NT2/D1 (cell line): ENCODE results near the gene PAK1.

Experiments
- DNase-seq: peaks from one replicate; pipeline ENCODE4 v3.0.0-alpha.2; 2011; ENCODE audit warnings: low read depth, low spot score
- H3K27me3 ChIP-seq: 2 replicates; pipeline ENCODE4 v1.6.0; 2011; ENCODE audit warnings: mild to moderate bottlenecking; ENCODE audit not compliant: insufficient read length, insufficient read depth
- H3K36me3 ChIP-seq: 2 replicates; pipeline ENCODE4 v1.6.1; 2011; ENCODE audit warnings: mild to moderate bottlenecking, low read length, mixed read lengths; ENCODE audit not compliant: insufficient read depth, insufficient read length
- H3K4me1 ChIP-seq: 2 replicates; pipeline ENCODE4 v1.5.1; 2011; ENCODE audit not compliant: insufficient read depth, insufficient read length
- H3K4me3 ChIP-seq: 2 replicates; pipeline ENCODE4 v1.5.1; 2011; ENCODE audit warnings: low read depth; ENCODE audit not compliant: insufficient read length
- H3K9ac ChIP-seq: 2 replicates; pipeline ENCODE4 v1.6.0; 2011; ENCODE audit warnings: low read depth; ENCODE audit not compliant: insufficient read length
- H3K9me3 ChIP-seq: 2 replicates; pipeline ENCODE4 v1.5.1; 2011; ENCODE audit warnings: mild to moderate bottlenecking, low read length; ENCODE audit not compliant: insufficient read depth
- SUZ12 ChIP-seq: IDR thresholded peaks from 2 replicates; pipeline ENCODE4 v1.6.1; 2011; ENCODE audit not compliant: insufficient read length, insufficient read depth; ENCODE audit errors: extremely low read depth
- YY1 ChIP-seq: IDR thresholded peaks from 2 replicates; pipeline ENCODE4 v1.6.1; 2011; ENCODE audit not compliant: insufficient read length, insufficient read depth
- ZNF274 ChIP-seq: IDR thresholded peaks from 2 replicates; pipeline ENCODE4 v1.6.1; 2011; ENCODE audit warnings: mild to moderate bottlenecking, low read depth, low read length

The PAK1 gene

DNA sequence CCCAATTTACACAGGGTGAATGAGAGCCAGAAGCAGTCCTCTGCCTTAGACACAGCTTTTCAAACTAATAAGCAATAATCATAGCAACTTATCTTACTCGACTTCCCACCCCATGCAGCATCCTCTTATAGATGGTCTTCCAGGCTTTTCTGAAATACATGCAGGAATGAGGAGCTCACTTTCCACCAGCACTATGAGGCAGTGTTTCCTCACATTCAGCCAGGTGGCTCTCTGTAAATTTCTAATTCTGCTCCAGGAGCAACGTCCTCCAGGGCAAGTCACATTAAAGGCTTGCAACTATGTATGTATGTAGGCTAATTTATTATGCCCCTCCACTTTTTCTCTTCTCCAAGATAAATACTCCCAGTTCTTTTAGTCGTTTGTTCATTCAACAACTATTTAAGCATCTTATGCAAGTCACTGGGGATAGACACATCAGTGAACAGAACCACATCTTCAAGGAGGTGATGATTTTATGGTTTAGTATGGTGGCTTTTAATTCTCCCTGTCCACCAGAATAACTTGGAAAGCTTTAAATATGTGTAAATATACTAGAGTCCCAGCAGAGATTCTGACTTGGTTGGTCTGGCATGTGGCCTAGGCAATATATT, 59.9 kb downstream of the PAK1 start:
- no peak overlapping the region for H3K4me3 ChIP-seq
- H3K9me3 ChIP-seq: no peaks in the 10 kb centered on the region
- TF ChIP-seq ZNF274 (no peak), YY1 (no peak), SUZ12 (no peak)
- H3K4me1 ChIP-seq: no peaks in the 10 kb centered on the region
- H3K27me3 ChIP-seq: no peaks in the 10 kb centered on the region
- H3K9ac ChIP-seq: no peak overlapping the region
- DNase-seq: no peak
- H3K36me3 ChIP-seq: no peaks in the 10 kb centered on the region

DNA sequence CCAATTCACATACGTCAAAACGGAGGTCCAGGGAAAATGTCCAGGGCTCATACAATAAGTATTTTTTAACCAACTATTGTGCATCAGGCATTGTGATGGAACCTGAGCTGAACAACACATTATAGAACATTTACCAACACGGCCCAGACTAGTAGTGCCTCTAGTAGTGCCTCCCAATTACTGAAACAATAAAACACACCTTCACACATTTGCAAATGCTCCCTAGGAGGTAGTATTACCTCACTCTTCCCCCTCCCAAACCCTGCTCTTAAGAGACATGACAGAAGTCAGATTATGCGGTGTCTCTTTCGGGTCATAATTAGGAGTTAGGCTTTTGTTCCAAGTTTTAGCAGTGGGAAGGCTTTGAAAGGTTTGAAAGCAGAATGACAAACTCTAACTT, 61.1 kb downstream of the PAK1 start:
- Histone ChIP-seq H3K36me3 (no peaks in the 10 kb centered on the region), H3K9ac (no peak overlapping the region), H3K9me3 (no peaks in the 10 kb centered on the region), H3K4me1 (no peaks in the 10 kb centered on the region), H3K27me3 (no peaks in the 10 kb centered on the region), H3K4me3 (no peak overlapping the region)
- no peak for DNase-seq
- TF ChIP-seq SUZ12 (no peak), YY1 (no peak), ZNF274 (no peak)

DNA sequence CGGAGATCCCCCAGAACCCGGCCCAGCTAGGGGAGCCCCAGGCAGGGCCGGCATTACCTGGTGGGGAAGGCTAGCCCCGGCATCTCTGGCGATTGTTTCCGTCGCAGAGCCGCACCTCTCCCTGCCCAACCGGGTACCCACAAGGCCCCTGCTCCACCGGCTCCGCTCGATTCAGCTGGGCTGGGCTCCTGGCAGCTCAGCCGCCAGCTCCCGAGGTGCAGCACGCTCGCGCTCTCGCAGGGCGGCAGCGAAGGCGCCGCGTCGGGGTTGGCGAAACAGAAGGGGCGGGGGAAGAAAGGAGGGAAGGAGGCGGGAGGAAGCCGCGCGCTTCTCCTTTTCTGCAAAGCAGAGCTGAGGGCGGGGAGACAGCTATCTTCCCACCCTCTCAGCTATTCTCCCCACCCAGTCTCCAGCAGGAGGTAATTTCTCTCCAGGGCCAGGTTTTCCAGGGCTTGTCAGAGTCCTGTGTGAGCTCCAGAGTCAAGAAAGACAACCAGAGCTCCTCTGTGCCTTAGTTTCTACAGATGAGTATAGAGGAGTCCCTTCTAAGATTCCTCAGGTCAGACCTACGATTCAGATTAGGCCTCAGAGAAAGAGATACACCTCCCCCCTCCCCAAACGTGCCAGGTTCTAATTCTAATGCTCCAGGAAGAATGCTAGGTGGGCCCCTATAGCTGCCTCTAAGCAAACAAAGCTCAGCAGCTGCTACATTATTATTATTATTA, 62.0 kb downstream of the PAK1 start:
- Histone ChIP-seq H3K9ac (peak overlapping the region; percentile 88), H3K4me3 (peak overlapping the region; percentile 61), H3K36me3 (no peaks in the 10 kb centered on the region), H3K27me3 (no peaks in the 10 kb centered on the region), H3K9me3 (no peaks in the 10 kb centered on the region), H3K4me1 (no peaks in the 10 kb centered on the region)
- peak; percentile 85 for DNase-seq
- no peak for TF ChIP-seq ZNF274
- no peak for TF ChIP-seq YY1
- no peak for TF ChIP-seq SUZ12

DNA sequence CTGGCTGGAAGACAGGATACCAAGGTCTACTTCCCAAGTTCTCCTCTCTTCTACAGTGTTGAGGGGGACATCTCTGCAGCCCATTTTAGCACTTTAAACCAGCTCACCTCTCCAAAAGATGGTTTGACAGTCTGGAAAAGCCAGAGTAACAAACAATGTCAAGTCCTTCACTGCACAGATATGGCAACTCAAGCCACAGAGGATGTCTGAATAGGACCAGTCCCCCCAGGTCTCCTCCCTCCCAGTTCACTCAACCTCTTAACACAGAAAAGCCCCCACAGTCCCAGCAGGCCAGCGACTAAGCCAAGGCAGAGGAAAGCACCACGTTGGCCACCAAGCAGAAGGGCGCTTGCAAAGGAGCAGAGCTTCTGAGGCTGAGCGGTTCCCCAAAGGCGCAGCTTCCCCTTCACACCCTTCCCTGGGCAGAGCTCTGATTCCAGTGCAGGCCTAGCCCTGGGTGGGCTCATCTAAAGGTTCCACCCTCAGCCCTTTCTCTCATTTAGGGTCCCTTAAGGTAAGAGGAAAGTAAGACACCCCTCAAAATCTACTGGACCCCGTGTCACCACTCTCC, 62.7 kb downstream of the PAK1 start:
- Histone ChIP-seq H3K9ac (peak overlapping the region; percentile 88), H3K9me3 (no peaks in the 10 kb centered on the region), H3K27me3 (no peaks in the 10 kb centered on the region), H3K36me3 (no peaks in the 10 kb centered on the region), H3K4me3 (peak overlapping the region; percentile 61), H3K4me1 (no peaks in the 10 kb centered on the region)
- TF ChIP-seq YY1: no peak
- TF ChIP-seq ZNF274: no peak
- TF ChIP-seq SUZ12: no peak
- no peak for DNase-seq

DNA sequence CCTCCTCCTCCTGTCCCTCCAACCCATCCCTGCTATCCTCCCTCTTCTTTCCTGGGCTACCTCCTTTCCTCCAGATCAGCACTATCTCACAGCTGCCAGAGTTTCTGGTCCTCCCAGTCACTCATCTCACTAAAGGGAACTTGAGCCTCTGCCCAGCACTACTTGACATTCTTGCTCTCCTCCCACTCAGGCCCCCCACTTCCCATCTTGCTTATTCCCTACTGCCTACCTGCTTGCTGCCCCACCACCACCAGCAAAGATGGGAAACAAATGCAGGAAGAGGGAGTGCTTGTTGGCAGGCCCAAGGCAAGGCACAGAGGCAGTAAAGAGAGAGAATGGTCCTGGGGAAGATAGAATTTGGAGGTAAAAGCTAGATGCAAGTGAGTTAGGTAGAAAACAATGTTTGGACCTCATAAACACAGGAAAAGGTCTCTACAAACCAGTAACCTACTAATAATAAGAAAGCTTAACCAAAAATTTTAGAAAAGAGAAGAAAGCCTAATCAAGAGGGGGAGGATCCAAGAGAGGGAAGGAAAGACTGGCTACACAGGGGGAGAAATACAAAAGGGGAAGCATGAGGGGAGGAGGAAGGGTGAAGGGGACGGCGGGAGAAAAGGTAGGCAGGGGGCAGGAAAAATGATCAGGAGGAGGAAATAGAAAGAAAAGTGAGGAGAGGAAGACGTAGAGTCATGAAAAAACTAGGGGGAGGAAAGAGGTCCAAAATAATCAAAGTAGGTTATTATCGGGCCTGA, 63.6 kb downstream of the PAK1 start:
- no peaks in the 10 kb centered on the region for H3K27me3 ChIP-seq
- no peaks in the 10 kb centered on the region for H3K9me3 ChIP-seq
- H3K36me3 ChIP-seq: no peaks in the 10 kb centered on the region
- TF ChIP-seq SUZ12 (no peak), YY1 (no peak), ZNF274 (no peak)
- H3K4me3 ChIP-seq: peak overlapping the region; percentile 61
- no peak for DNase-seq
- H3K9ac ChIP-seq: peak overlapping the region; percentile 88
- no peaks in the 10 kb centered on the region for H3K4me1 ChIP-seq

DNA sequence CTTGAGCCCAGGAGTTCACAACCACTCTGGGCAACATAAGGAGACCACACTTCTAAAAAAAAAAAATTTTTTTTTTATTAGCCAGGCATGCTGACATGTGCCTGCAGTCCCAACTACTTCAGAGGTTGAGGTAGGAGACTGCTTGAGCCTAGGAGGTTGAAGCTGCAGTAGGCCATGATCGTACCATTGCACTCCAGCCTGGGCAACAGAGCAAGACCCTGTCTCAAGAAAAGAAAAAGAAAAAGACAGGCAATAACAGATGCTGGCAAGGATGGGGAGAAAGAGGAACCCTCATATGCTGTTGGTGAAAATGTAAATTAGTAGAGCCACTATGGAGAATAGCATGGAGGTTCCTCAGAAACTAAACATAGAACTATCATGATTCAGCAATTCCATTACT, 64.8 kb downstream of the PAK1 start:
- no peaks in the 10 kb centered on the region for H3K27me3 ChIP-seq
- H3K4me3 ChIP-seq: no peak overlapping the region
- no peaks in the 10 kb centered on the region for H3K9me3 ChIP-seq
- H3K36me3 ChIP-seq: no peaks in the 10 kb centered on the region
- no peak for DNase-seq
- H3K9ac ChIP-seq: no peak overlapping the region
- no peaks in the 10 kb centered on the region for H3K4me1 ChIP-seq
- no peak for TF ChIP-seq ZNF274
- TF ChIP-seq SUZ12: no peak
- no peak for TF ChIP-seq YY1

DNA sequence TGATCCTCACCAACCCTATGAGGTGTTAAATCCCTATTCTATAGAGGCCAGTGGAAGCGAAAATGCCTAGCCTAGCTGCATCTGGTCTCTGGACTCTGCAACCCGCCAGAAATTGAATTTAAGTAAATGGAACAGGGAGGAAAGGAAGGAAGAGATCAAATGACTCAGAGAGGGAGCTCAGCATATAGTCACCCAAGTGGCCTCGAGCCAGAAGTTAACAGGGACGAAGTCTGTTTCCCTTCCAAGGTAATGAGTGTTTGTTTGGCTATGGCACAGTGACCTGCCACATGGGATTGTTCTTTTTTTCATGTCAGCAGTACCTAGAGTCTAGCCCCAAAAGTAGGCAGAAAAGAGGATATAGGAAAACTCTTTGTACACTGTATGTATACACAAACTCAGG, 66.3 kb downstream of the PAK1 start:
- Histone ChIP-seq H3K4me3 (no peak overlapping the region), H3K36me3 (no peaks in the 10 kb centered on the region), H3K27me3 (no peaks in the 10 kb centered on the region), H3K9ac (no peak overlapping the region), H3K4me1 (no peaks in the 10 kb centered on the region), H3K9me3 (no peaks in the 10 kb centered on the region)
- TF ChIP-seq SUZ12 (no peak), YY1 (no peak), ZNF274 (no peak)
- no peak for DNase-seq
